GM18861 (cell line): Measurements from ENCODE around the gene TSC1.

ENCODE experiments used
- ATAC-seq: cut with Tn5 transposase; IDR thresholded peaks from one replicate; pipeline ENCODE4 v1.9.1; 2021; ENCODE audit not compliant: unreplicated experiment

The TSC1 gene

DNA sequence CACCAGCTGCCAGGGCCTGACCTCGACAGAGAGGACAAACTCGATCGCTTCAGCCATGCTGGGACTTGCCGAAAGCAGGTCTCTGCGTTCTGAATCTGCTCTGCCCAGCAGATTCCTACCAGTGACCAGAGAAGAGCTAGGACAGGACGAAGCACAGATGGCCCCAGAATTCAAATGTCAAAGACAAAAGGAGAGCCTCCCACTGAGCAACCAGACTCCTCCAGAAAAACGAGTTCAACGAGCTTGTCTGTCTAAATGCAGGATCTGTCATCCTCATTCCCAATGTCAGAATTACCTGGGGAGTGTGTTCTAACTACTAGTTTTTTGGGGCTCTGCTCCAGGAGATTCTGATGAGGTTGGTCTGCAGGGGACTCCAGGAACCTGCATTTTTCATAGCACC, 79.7 kb downstream of the TSC1 start:
- no peak for ATAC-seq

DNA sequence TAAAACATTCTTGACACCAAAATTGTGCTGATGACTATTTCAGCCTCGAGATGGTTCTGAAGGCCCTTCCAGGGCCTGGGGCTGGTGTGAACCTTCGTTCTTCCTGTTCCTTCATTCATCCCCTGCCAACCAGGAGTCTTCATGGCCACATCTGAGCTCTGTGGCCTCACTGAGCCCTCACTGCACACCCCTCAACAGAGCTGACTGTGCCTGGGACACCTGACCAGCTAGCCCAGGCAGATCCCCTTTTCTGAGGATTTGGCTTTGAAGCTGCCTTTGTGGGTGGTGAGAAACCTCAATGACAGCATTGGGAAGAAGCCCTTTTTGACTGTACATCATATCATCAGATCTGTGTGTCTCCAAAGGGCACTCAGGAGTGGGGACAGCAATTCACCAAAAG, 80.1 kb downstream of the TSC1 start:
- ATAC-seq = no peak

DNA sequence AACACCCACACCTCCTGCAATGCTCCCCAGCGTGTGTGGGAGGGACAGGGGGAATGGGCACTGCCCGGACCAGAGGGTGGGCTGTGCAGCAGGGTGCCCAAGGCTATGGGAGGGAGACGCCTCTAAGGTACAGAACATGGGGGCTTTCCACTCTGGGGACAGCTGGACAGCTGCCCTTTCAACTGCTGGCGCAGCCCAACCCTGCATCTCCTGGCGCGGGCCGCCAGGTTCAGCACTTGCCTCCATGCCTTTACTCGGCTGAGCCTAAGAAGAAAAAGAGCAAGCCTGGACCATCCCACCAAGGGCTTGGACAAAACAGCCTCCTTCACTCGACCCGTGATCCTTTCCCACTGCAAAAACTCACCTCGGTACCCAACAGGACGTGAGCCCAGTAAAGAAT, 81.3 kb downstream of the TSC1 start:
- no peak for ATAC-seq

DNA sequence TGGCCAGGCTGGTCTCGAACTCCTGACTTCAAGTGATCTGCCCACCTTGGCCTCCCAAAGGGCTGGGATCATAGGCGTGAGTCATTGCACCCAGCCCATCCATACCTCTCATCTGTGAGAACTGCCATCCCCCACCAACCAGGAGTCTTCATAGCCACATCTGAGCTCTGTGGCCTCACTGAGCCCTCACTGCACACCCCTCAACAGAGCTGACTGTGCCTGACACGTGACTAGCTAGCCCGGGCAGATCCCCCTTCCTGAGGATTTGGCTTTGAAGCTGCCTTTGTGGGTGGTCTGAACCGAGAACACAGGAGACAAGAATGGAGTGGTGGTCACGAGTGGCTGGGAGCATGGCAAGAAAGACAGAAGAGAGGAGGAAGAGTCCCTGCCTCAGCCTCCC, 81.9 kb downstream of the TSC1 start:
- ATAC-seq = no peak

DNA sequence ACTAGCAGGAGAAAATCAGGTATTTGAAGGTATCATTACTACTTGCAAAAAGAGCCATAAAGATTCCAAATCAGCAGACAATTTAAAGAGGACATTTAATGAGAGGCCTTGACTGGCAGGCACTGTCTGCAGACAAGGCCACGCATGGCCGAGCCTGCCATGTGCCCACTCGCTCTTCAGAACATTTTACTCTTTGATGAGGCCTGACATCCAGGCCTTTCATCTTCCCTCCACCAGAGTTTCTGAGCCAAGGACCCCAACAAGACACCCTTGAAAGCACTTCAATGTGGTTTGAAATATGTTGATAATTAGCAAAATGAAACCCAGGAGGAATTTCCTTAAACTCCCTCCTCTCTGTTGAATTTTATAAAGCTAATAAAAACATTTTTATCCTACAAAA, 82.8 kb downstream of the TSC1 start:
- no peak for ATAC-seq

DNA sequence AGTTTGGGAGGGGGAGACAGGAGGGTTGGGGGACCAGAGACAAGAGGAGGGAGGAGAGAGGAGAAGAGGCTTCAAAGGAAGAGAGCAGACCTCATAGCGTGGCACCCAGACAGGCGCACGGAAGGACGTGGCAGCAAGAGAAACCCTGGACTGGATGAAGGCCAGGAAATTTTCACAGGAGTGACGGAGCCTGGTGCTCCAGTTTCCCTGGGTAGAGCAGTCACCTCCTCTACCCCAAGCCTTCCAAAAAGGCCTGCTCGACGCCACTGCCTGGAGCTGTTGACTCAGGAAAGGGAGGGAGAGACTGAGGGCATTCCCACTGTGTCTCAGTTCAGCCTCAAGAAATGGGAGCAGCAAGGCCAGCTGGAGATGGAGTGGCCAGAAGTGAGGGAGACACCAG, 85.7 kb downstream of the TSC1 start:
- ATAC-seq = no peak

DNA sequence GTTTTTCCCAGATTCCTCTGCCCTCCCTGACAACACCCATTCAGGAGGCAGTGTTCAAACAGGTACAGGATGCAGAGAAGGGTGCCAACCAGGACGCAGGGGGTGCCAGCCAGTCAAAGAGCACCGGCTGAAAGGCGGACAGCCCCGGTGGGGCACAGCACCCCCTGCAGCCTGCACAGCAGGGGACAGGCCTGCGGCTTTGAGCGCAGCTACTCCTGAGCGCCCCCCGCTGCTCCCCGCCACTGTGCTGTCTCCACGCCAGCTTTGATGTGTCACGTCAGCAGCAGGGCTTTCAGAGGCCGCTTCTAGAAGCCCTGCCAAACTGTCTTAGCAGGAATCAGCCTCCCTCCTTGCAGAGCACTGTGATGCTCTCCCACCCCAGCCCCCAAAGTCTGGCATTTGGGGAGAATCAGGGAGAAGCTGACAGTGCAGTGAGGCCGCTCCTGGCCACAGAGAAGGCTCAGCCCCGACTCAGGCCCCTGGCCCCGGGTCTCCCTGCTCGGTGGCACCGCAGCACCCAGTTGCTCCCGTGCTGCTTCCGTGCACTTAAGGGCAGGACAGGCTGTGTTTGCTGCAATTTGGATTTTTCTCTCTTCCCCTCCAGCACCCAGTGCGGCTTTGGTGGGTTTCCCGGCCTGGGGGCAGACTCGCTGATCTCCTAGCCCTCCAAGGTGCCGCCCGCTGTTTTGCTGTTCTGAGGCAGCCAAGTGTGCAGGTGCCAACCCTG, 86.6 kb downstream of the TSC1 start:
- ATAC-seq = no peak

DNA sequence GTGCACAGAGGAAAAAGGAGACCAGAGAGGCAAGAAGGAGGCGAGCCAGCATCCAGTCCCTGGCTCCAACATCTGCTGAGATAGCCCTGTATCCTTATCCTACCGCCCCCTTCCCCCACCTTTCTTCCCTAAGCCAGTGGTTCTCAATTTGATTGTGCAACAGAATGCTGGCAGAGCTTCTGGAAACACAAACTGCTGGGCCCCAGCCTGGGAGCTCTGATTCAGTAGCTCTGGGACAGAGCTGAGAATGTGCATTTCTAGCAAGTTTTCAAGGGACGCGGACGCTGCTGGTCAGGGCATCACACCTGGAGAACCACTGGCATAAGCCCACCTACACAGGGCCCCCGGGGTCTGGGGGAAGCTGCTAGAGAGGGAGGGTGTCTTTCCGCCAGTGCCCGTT, 87.4 kb downstream of the TSC1 start:
- ATAC-seq = no peak

DNA sequence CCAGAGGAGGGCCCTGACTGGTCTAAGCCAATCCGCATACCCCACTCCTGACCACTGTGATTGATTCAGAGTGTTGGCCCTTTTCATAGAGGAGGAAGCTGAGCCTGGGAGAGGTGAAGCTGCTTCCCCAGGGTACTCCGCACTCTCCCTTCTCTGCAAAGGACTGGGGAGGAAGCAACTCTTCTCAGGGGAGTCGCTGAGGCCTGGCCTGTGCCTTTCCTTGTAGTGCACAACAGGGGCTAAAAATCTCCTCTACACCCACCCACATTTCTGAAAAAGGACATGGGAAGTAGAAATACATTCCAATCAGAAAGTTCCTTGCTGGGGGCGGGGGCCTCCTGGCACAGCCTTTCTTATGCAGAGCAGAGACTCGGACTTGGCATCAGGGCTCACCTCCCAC, 88.5 kb downstream of the TSC1 start:
- ATAC-seq = no peak

DNA sequence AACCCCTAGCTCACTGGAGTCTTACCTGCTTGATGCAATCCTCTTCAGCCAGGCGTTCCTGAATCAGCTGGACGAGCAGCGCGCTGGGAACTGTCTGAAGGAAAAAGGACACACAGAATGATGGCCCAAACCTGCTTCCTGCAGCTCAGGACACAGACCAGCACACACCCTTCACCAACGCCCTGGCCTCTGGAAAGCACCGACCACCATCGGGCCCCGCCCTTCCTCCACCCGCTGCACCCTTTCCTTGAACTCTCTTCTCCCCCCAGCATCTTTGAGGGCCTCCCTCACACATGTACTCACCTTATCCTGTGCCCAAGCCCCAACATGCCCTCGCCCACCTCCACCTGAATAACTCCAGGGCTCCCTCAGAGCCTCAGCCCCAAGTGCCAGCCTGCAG, 89.6 kb downstream of the TSC1 start:
- ATAC-seq = no peak

DNA sequence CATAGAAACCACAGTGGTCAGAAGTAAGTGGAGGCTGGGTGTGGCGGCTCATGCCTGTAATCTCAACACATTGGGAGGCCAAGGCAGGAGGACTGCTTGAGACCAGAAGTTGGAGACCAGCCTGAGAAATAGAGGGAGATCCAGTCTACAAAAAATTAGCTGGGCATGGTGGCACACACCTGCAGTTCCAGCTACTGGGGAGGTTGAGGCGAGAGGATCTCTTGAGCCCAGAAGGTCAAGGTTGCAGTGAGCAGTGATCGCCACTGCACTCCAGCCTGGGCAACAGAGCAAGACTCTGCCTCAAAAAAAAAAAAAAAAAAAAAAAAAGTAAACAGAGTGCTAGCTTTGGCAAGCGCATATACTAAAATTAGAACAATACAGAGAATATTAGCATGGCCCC, 90.9 kb downstream of the TSC1 start:
- ATAC-seq = no peak

DNA sequence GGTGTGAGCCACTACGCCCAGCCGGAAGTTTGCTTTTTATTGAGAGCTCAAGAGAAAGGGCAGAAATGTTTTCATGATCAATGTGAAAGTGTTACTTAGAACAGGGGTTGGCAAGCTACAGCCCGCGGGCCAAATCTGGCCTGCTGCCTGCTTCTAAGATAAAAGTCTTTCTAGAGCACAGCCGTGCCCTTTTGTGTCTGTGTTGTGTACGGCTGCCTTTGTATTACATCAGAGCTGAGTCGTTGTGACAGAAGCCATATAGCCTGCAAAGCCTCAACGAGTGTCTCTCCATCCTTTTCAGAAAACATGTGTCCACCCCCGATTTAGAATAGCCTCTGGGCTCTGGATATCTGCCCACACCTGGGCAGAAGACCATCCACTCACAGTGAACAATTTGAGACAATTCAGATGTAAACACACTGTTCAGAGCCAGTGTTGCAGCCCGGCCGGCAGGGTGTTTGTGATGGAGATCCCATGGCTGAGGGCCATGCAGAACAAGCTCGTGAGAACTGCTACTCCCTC, 95.2 kb downstream of the TSC1 start:
- ATAC-seq = no peak

DNA sequence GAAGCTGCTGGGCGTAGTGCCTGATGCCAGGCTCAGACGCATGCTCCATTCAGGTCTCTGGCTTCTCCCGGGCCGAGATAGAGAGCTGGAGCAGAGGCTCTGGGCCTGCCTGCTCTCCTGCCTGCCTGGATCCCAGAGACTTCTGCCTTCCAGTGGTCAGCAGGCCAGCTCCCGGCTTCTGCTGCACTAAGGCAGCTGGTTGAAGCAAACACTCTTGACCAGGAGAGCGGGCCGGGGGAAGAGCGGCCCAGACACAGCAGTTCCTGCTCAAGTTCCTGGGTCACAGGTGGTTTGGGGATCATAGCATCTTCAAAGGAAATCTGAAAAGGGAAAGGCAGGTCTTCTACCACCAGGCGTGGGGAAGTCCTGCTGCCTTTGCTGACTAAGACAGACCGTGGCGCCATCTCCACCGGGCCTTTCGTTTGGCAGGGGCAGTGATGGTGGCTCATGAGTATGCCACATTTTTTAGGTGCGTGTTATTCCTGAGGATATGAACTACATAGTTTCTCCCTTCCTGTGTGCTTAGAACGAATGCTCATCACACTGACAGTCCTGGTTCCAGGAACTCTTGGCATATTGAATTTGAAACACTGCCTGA, 97.4 kb downstream of the TSC1 start:
- ATAC-seq = no peak

DNA sequence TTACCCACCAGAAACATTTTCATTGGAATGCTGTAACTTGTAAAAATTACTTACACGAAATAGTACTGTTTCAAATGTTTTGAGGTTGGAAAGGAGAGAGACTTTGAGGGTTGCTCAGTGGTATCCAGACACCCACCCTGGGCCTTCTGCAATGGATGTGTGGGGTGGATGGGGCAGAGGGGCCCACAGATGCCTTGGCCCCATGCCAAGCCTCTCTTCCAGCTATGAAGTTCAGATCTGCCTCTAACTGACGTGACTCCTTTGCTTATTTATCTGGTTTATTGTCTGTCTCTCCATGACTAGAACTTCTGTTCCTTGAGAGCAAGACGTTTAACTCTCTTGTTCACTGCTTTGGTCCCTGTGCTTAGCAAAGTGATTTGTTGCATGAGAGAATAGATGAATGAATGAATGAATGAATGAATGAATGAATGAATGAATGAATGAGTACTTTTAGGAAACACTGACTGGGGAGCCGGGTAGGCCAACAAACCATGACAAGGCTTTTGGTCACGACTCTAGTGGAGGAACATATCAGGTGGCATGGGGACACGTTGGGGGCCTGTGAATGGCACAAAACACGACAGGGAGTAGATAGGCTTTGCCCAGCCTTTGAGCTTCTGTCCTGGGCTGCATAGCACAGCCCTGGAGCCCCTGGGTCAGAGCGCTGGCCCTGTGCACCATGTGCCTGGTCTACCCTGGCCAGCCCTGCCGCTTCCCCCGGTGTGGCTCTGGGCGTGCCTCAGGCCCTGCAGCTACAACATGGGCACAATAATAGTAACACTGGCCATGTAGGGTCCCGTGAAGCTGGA, 98.1 kb downstream of the TSC1 start:
- ATAC-seq = no peak

DNA sequence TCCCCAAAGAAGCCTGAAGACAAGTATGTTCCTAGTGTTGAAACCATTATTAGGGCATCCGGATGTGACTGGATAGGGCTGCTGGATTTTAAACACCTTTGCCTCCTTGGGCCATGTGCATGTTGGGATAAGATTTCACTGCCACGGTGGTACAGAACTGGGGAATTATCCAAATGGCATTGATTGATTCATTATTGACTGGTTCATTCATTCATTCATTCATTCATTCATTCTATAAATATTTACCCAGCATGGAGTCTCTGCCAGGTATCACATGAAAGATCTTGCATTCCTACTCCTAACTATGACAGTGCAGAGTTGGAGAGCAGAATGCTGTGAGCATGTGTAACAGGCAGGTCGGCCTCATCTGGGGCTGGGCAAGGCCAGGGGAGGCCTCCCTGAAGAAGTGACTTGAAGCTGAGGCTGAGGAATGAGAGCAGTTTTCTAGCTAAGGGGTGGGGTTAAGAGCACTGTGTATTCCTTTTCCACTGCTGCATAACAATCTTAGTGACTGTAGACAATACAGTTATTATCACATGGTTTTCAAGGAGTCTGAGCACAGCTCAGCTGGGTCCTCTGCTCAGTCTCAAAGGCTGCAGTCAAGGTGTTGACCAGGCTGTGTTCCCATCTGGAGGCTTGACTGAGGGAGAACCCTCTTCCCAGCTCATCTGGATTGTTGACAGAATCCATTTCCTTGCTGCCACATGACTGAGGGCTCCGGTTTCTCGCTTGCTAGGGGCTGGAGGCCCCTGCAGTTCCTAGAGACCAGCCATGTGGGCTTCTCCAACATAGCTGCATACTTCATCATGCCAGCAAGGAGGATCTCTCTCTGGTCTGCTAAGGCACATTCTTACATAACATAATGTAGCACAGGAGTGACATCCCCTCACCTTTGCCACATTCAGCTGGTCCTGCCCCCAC, 102.0 kb downstream of the TSC1 start:
- no peak for ATAC-seq
